ENCODE measurements around the gene GAPDH. TPM values are rescaled to one million over a fixed set of nuclear protein-coding genes. Genes with fewer than 3 reads are reported as not detected.

GAPDH gene
- total and polyA plus RNA-seq, 12 donors = 1,734 to 4,338 (median 2,450) TPM

- WGBS, 4 donors = 88 to 95% (median 94%) methylated on average over 3 of the region's 3 CpGs
- Histone ChIP-seq H3K27ac (no peak overlapping the region), H3K36me3 (replicated peaks in 1 of 2) (peaks cover 0 to 95% of the 10 kb centered on the region in 2 donors), H3K4me1 (replicated peaks in 1 of 2) (no peaks in the 10 kb centered on the region), H3K27me3 (no peaks in the 10 kb centered on the region), H3K4me3 (no peak overlapping the region), H3K9me3 (replicated peaks in 1 of 3) (no peaks in the 10 kb centered on the region)
- intact Hi-C loops (cut with DNase I) = no loop called here
- no peak for DNase-seq
- TF ChIP-seq CTCF (IDR thresholded peaks at IDR 0.05) = no peak
- no peak for TF ChIP-seq POLR2A (IDR thresholded peaks at IDR 0.05)
These were observed 10.6 kb upstream of the GAPDH start for GRCh38 chr12:6523708-6524107.

GRCh38 chr12:6524648-6525047 lies 9.7 kb upstream of the GAPDH start:
- TF ChIP-seq CTCF (IDR thresholded peaks at IDR 0.05) = no peak
- no peaks in the 10 kb centered on the region for H3K9me3 ChIP-seq (replicated peaks in 1 of 3)
- H3K27ac ChIP-seq = no peak overlapping the region
- intact Hi-C loops (cut with DNase I) = no loop called here
- H3K4me1 ChIP-seq (replicated peaks in 1 of 2) = no peaks in the 10 kb centered on the region
- no peaks in the 10 kb centered on the region for H3K27me3 ChIP-seq
- 94 to 97% (median 96%) methylated on average over 5 of the region's 5 CpGs for WGBS, 4 donors
- no peak for DNase-seq
- H3K4me3 ChIP-seq = no peak overlapping the region
- peaks cover 0 to 96% of the 10 kb centered on the region in 2 donors for H3K36me3 ChIP-seq (replicated peaks in 1 of 2)

- WGBS, 4 donors = 92 to 96% (median 95%) methylated on average over 6 to 7 of the region's 7 CpGs
- no peaks in the 10 kb centered on the region for H3K4me1 ChIP-seq (replicated peaks in 1 of 2)
- no peak for TF ChIP-seq CTCF (IDR thresholded peaks at IDR 0.05)
- TF ChIP-seq POLR2A (IDR thresholded peaks at IDR 0.05) = no peak
These were observed 8.1 kb upstream of the GAPDH start for GRCh38 chr12:6526201-6526600.

GRCh38 chr12:6526766-6527525 lies 7.4 kb upstream of the GAPDH start:
- intact Hi-C loops (cut with DNase I) = no loop called here
- Histone ChIP-seq H3K36me3 (replicated peaks in 1 of 2) (peaks cover 0 to 95% of the 10 kb centered on the region in 2 donors), H3K4me3 (no peak overlapping the region), H3K9me3 (replicated peaks in 1 of 3) (no peaks in the 10 kb centered on the region), H3K4me1 (replicated peaks in 1 of 2) (peaks cover under 1 to 3% of the 10 kb centered on the region in 2 donors), H3K27ac (no peak overlapping the region), H3K27me3 (no peaks in the 10 kb centered on the region)
- 93 to 95% (median 93%) methylated on average over 15 to 19 of the region's 19 CpGs for WGBS, 4 donors
- no peak for DNase-seq
- TF ChIP-seq CTCF (IDR thresholded peaks at IDR 0.05) (no peak), POLR2A (IDR thresholded peaks at IDR 0.05) (no peak)

More at GRCh38 chr12:6526201-6526600, 8.1 kb upstream of the GAPDH start:
- H3K27ac ChIP-seq = no peak overlapping the region
- no peak overlapping the region for H3K4me3 ChIP-seq
- H3K36me3 ChIP-seq (replicated peaks in 1 of 2) = peaks cover 0 to 98% of the 10 kb centered on the region in 2 donors
- no peaks in the 10 kb centered on the region for H3K27me3 ChIP-seq
- intact Hi-C loops (cut with DNase I) = no loop called here
- DNase-seq = no peak
- no peaks in the 10 kb centered on the region for H3K9me3 ChIP-seq (replicated peaks in 1 of 3)
